Common myeloid progenitor, CD34-positive (primary cell): Measurements from ENCODE around the gene NPFFR1.

Source experiments
- CTCF ChIA-PET: fragments of 350-600 bp; sonication (Branson Sonifier 250); formaldehyde crosslinking; loops from one replicate; lab custom pipeline; 2021; ENCODE audit warnings: antibody characterized with exemption; lab: Charles Lee
- POLR2A ChIA-PET: fragments of 350-600 bp; sonication (Branson Sonifier 250); formaldehyde crosslinking; loops from one replicate; lab custom pipeline; 2021; ENCODE audit warnings: antibody characterized with exemption; lab: Charles Lee
- DNase-seq, 3 donors: peaks; one replicate each; pipeline versions ENCODE4 v3.0.0 to v3.0.0-alpha.2; 2013
- H3K27ac ChIP-seq, 2 experiments: 1 replicate in 1 of 2; 2 replicates in 1 of 2; pipeline ENCODE4 v1.7.0; 2013; ENCODE audit warnings: inconsistent platforms in 2 of 2, low read length in 2 of 2, mild to moderate bottlenecking in 2 of 2, low read depth in 1 of 2, moderate library complexity in 1 of 2; ENCODE audit not compliant: severe bottlenecking in 2 of 2, insufficient read depth in 1 of 2, poor library complexity in 1 of 2
- H3K27me3 ChIP-seq, 5 experiments: replicated peaks in 2 of 5; 1 replicate in 3 of 5; 2 replicates in 2 of 5; pipeline versions ENCODE4 v1.6.1 to v1.7.0; 2013; ENCODE audit warnings: low read length in 4 of 5, mild to moderate bottlenecking in 2 of 5, moderate library complexity in 2 of 5, inconsistent platforms in 1 of 5; ENCODE audit not compliant: insufficient read depth in 5 of 5, control insufficient read depth in 4 of 5
- H3K36me3 ChIP-seq, 4 experiments: 1 replicate in 2 of 4; 2 replicates in 2 of 4; pipeline versions ENCODE4 v1.6.1 to v1.7.0; 2013; ENCODE audit warnings: low read length in 3 of 4, control low read depth in 1 of 4, mild to moderate bottlenecking in 1 of 4; ENCODE audit not compliant: control insufficient read depth in 4 of 4, insufficient read depth in 4 of 4
- H3K4me1 ChIP-seq, 4 experiments: 1 replicate in 3 of 4; 2 replicates in 1 of 4; pipeline versions ENCODE4 v1.6.1 to v1.7.1; 2013; ENCODE audit warnings: low read length in 3 of 4, mild to moderate bottlenecking in 3 of 4, control low read depth in 1 of 4, inconsistent platforms in 1 of 4, moderate library complexity in 1 of 4; ENCODE audit not compliant: control insufficient read depth in 4 of 4, insufficient read depth in 4 of 4; ENCODE audit errors: control extremely low read depth in 1 of 4
- H3K4me3 ChIP-seq, 7 experiments: 1 replicate in 4 of 7; 2 replicates in 3 of 7; pipeline versions ENCODE4 v1.5.1 to v1.7.0; 2013; ENCODE audit warnings: mild to moderate bottlenecking in 7 of 7, low read length in 6 of 7, moderate library complexity in 6 of 7, inconsistent platforms in 2 of 7, low read depth in 2 of 7, control low read depth in 1 of 7; ENCODE audit not compliant: insufficient read depth in 4 of 7, control insufficient read depth in 1 of 7; ENCODE audit errors: extremely low read depth in 1 of 7
- H3K9me3 ChIP-seq, 5 experiments: 1 replicate in 4 of 5; 2 replicates in 1 of 5; pipeline versions ENCODE4 v1.6.1 to v1.7.1; 2013; ENCODE audit warnings: low read length in 4 of 5, mild to moderate bottlenecking in 2 of 5, inconsistent platforms in 1 of 5, low read depth in 1 of 5, moderate library complexity in 1 of 5; ENCODE audit not compliant: control insufficient read depth in 4 of 5, insufficient read depth in 2 of 5; ENCODE audit errors: control extremely low read depth in 1 of 5
- WGBS: methylation state at CpG from one replicate; pipeline ENCODE4 v1.1.5; 2013; ENCODE audit not compliant: insufficient coverage; 5-methylcytosine and 5-hydroxymethylcytosine counted together

Gene NPFFR1

GRCh38 chr10:70256463-70256862, 27.3 kb downstream of the NPFFR1 start:
- H3K27me3 ChIP-seq = peaks cover 3 to 68% (median 40%) of the 10 kb centered on the region in 5 experiments
- CTCF ChIA-PET = interaction anchor here (0.9 to 1.7 kb wide), 7 partner anchors 9 to 624 kb away, joined by 3 to 8 read pairs (median 4); no protein-coding TSS in a partner anchor

GRCh38 chr10:70255329-70256299, 28.2 kb downstream of the NPFFR1 start:
- Histone ChIP-seq H3K27me3 (peaks cover 3 to 68% (median 40%) of the 10 kb centered on the region in 5 experiments), H3K4me1 (peaks cover 0 to 14% (median 11%) of the 10 kb centered on the region in 4 experiments), H3K36me3 (no peaks in the 10 kb centered on the region), H3K9me3 (peaks cover 0 to 3% (median 0%) of the 10 kb centered on the region in 5 experiments), H3K27ac (no peak overlapping the region), H3K4me3 (peak overlapping the region in 3 of 7 experiments; percentile 28 to 51 (median 43))
- peak in 2 of 3 donors; percentile 38 to 47 for DNase-seq
- 5% methylated on average over 69 of the region's 73 CpGs for WGBS
- POLR2A ChIA-PET = interaction anchor here (0.6 kb wide), 1 partner anchor 10 kb away, joined by 5 read pairs; no protein-coding TSS in a partner anchor
- CTCF ChIA-PET = interaction anchor here (0.9 to 1.7 kb wide), 9 partner anchors 9 to 112 kb away, joined by 3 to 8 read pairs (median 4); no protein-coding TSS in a partner anchor

More at GRCh38 chr10:70256463-70256862, 27.3 kb downstream of the NPFFR1 start:
- no peak overlapping the region for H3K4me3 ChIP-seq
- H3K9me3 ChIP-seq = peaks cover 0 to 7% (median 0%) of the 10 kb centered on the region in 5 experiments
- H3K27ac ChIP-seq = no peak overlapping the region
- POLR2A ChIA-PET = no interaction called here
- WGBS = 88% methylated on average over 1 of the region's 2 CpGs
- no peaks in the 10 kb centered on the region for H3K36me3 ChIP-seq
- peaks cover 0 to 14% (median 11%) of the 10 kb centered on the region in 4 experiments for H3K4me1 ChIP-seq
- no peak for DNase-seq

DNA sequence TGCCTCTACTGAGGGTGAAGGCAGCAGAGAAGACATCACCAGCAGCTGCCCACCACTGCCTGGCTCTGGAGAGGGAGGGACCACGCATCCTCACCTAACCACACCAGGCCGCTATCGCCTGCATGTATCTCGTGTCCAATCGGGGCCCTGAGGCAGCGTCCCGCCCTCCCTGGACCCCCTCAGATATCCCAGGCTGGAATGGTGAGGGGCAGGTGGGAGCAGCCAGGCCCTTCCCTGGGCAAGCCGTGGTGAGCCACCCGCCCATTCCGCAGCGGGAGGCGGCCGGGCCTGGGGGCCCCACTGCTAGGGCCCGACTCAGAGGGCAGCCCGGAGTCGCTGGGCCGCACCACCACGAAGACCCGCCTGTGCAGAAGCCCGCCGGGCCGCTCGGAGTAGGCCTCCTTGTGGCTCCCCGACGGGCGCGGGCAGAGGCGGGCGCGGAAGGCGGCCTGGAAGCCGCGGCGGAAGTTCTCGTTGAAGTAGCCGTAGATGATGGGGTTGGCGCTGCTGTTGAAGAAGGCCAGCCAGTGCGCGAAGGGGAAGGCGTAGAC, 29.0 kb downstream of the NPFFR1 start:
- peaks cover 3 to 61% (median 40%) of the 10 kb centered on the region in 5 experiments for H3K27me3 ChIP-seq
- CTCF ChIA-PET = interaction anchor here (1.0 kb wide), 2 partner anchors 12 to 101 kb away, joined by 3 to 6 read pairs; no protein-coding TSS in a partner anchor
- H3K36me3 ChIP-seq = no peaks in the 10 kb centered on the region
- H3K4me1 ChIP-seq = peaks cover 0 to 14% (median 11%) of the 10 kb centered on the region in 4 experiments
- 31% methylated on average over 34 of the region's 40 CpGs for WGBS
- POLR2A ChIA-PET = no interaction called here
- H3K4me3 ChIP-seq = peak overlapping the region in 2 of 7 experiments; percentile 43 to 51
- H3K27ac ChIP-seq = no peak overlapping the region
- H3K9me3 ChIP-seq = peaks cover 0 to 3% (median 0%) of the 10 kb centered on the region in 5 experiments
- no peak for DNase-seq

DNA sequence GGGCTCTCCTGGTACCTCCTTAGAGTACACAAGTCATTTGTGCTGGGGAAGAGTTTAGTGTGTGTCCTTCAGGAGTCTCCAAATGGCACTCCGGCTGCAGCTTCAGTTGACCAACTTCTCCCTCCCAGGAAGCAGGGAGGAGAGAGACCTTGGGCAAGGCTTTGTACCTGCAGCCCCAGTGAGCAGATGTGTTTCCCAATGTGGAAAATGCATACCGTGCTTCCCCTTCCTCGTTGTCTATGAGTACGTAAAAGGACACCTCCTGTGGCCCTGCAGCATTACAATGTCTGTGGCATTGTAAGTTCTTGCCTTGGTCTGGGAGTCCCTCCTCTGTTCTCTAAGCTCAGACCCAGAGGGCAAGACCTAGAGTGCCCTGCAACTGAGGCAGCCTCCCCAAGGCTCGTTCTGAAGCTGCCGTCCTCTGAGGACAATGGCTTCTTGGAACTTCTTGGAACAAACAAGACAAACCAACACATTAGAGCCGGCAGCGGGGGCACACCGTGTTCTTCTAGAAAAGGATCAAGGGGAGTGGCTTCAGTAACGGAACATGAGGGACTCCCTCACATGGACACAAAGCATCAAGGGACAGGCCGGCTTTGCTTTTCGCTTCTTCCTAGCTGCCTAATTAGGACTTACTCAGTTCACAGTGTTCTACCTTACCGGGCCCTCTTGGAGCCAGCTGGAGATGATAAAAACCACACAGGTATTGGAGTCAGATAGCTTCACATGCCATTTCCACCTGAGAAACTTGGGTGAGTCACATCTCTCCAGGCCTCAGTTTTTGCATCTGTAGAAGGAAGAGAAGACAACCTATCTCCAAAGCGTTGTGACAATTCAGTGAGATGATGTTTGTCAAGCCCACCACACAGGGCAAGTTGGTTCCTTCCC, 29.7 kb downstream of the NPFFR1 start:
- peaks cover 0 to 14% (median 11%) of the 10 kb centered on the region in 4 experiments for H3K4me1 ChIP-seq
- no peak overlapping the region for H3K4me3 ChIP-seq
- H3K27me3 ChIP-seq = peaks cover 3 to 57% (median 38%) of the 10 kb centered on the region in 5 experiments
- CTCF ChIA-PET = interaction anchor here (1.1 to 1.4 kb wide), 2 partner anchors 10 to 123 kb away, joined by 3 to 5 read pairs; no protein-coding TSS in a partner anchor
- no peaks in the 10 kb centered on the region for H3K36me3 ChIP-seq
- no peak for DNase-seq
- peaks cover 0 to 3% (median 0%) of the 10 kb centered on the region in 5 experiments for H3K9me3 ChIP-seq
- H3K27ac ChIP-seq = no peak overlapping the region
- POLR2A ChIA-PET = no interaction called here
- WGBS = 89% methylated on average over 14 of the region's 14 CpGs

DNA sequence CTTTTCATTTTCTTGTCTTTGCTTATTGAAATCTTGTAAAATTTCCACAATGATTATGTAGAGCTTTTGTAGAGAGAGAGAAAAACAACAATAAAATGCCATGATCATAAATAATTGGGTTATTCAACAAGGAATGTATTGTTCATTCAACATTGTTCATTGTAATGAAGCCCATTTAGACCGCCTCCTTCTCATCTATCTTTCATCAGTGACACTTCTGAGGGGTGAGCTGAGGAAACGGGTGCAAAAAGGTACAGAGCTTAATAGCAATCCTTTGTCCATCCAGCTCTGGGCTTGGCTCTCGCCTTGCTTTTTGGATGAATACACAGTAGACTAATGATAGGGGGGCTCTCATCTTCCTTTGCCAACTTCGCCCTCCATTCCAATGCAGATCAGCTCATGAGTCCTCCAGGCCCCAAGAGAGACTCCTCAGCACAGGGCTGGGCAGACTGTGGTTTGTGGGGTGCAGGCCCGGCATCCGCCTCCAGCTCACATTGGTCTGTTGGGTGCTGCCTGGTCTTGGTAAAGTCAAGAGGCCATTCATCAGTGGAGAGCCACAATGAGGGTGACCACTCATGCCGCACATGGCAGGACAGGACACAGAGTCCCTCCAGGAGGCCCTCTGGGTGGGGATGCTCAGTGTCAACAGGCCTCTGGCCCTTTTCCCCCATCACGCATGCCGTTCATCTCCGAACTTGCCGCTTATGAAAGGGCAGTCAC, 32.7 kb downstream of the NPFFR1 start:
- CTCF ChIA-PET = interaction anchor here (0.9 to 1.6 kb wide), 4 partner anchors 14 to 30 kb away, joined by 4 to 6 read pairs (median 4); no protein-coding TSS in a partner anchor
- POLR2A ChIA-PET = interaction anchor here (0.6 kb wide), 1 partner anchor 246 kb away, joined by 3 read pairs; no protein-coding TSS in a partner anchor
- no peak for DNase-seq
- no peak overlapping the region for H3K4me3 ChIP-seq
- no peaks in the 10 kb centered on the region for H3K36me3 ChIP-seq
- peaks cover 0 to 37% (median 33%) of the 10 kb centered on the region in 5 experiments for H3K27me3 ChIP-seq
- peaks cover 0 to 3% (median 0%) of the 10 kb centered on the region in 5 experiments for H3K9me3 ChIP-seq
- 98% methylated on average over 6 of the region's 11 CpGs for WGBS
- peaks cover 0 to 12% (median 11%) of the 10 kb centered on the region in 4 experiments for H3K4me1 ChIP-seq
- H3K27ac ChIP-seq = no peak overlapping the region
